DMS53 (cell line): Measurements from ENCODE around the gene FARS2.
"Not testable (repeated sequence)": the region's sequence is repeated elsewhere in the genome, so short reads cannot be mapped to it uniquely, and the experiment has no call there.

Experiments used
- DNase-seq: peaks from one replicate; lab custom pipeline; 2025; lab: John Stamatoyannopoulos, UW

The FARS2 gene

DNA sequence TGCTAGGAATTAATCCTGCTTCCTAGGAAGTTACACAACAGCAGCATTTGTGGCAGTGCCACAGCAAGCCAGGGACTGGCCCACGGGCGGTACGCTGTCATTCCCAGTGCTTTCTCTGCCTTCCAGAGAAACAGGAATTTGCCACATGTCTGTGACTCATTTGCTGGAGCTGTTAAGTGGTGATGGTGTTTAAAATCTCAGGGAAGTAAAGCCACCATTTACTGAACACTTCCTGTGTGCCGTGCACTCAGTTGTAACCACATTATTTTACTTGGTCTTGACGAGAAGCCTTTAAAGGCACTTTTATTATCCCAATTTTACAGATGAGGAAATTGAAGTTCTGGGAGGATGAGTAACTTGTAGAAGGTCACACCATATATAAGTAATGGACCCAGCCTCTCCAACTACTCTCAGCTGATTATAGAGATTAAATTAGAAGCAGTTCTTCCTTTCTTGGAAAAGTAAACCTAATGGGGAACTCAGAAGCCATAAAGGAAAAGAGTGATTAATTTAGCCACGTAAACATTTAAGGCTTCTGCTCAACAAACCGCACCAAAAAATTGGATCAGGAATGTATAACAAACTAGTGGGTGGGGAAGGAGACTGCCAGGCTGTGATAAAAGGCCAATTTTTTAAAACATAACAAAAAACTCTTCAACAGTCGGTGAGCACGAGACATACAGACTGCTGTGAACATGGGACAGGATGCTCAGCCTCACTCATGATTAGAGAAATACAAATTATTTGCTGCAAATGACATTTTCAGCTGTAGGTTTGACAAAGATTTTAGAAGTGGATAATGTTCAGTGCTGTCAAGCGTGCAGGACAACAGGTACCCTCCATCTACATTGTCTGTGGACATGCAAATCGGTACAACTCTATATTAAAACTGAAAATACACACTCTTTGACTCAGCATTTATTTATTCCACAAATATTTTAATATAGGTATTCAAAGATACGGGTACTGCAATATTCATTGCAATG is 434.2 kb downstream of the FARS2 start:
- no peak for DNase-seq

DNA sequence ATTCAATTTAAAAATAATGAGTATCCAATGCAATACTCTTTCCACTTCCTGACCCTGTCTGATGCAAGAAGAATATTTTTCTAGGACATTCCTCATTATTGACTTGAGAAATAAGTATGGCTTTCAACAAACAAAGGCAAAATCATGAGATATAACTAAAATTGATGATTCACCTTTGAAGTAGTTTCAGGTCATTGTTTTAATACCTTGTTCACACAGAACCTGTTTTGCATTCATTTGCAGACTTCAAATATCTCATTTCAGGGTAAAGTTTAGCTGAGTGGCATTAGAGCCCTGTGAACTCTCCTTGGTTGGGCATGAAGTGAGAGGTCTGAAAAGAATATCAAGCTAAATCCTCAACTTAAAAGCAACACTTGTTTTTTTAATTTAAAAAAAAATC is 436.2 kb downstream of the FARS2 start:
- no peak for DNase-seq

DNA sequence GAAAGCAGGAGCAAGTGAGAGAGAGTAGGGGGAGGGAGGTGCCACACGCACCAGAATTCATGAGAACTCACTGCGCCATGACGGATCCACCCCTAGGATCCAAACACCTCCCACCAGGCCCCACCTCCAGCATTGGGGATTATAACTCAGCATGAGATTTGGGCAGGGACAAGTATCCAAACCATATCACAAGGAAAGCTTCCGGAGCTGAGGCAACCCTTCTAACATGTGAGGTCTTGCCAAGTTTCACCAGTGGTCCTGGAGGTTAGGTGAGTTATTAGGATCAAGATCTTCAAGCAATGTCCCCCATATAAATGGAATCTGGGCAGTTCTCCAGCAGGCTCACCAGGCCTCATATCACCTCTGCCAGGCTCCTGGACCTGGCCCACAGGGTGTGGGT is 437.0 kb downstream of the FARS2 start:
- no peak for DNase-seq

DNA sequence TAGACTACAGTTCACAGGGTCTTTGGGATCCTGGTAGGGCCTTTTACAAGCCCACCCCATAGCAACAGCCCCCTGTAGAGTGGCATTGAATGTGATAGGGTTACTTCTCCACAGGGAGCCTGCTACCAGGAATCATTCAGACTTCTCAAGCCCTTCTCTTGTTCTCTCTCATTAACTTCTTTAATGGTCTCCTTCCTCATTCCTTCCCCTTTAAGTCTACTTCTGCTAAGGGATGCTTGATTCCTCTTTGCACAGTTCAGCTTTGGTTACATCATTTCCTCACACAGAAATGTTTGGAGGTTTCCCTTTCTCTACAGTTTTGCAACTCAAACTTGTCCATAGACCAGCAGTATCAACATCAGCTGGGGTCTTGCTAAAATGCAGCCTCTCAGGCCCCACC is 437.8 kb downstream of the FARS2 start:
- not testable (repeated sequence) for DNase-seq

DNA sequence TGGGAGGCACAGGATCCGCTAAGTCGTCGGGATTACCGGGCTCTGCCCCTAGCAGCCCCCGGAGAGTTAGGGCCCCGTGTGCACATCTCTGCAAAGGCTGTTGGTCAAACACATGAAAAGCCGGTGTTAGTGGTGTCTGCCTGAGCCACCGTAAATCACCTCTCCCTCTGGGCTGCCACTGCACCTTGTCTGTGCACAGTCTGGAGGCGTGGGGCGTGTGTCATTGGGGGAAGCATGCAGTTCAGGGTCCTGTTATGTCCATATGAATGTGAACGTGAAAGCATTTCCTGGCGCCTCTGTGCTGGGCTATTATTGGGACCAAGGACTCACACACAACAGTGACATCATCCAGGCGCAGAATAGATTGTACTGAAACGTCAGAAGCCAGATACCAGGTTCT is 439.9 kb downstream of the FARS2 start:
- DNase-seq = no peak

DNA sequence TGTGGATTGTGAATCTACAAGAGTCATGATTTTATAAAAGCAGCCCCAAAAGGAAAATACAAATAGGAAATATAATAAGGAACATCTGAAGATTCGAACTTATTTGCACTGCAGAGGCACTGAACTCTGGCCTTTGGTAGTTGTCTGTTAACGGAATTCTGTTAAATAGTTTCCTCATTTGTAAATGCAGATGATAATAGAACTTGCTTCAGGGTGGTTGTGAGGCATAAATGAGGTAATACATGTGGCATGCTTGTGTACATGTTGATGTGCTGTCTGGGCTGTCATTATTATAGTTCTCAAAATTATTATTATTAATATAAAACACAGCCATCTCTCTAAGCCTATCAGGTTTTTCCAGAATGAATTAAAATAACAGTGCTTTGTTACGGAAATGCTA is 443.4 kb downstream of the FARS2 start:
- DNase-seq = no peak

DNA sequence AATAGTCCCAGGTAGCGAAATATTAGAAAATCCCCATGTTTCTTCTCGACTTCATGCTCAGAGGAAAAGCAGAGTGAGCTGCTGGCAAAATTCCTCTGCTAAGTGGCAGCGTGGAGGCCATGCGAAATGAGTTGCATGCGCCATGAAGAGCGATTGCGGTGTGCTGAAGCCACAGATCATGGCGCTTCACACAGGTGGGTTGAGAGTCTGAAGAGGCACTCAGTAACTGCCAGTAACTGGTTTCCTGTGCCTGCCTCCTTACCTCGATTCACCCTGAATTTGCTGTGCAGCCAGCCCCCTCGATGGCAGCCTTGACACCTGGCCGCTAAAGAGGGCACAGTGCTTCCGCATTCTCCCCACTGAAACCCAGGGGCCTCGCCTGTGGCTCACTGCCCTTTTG is 443.9 kb downstream of the FARS2 start:
- no peak for DNase-seq

DNA sequence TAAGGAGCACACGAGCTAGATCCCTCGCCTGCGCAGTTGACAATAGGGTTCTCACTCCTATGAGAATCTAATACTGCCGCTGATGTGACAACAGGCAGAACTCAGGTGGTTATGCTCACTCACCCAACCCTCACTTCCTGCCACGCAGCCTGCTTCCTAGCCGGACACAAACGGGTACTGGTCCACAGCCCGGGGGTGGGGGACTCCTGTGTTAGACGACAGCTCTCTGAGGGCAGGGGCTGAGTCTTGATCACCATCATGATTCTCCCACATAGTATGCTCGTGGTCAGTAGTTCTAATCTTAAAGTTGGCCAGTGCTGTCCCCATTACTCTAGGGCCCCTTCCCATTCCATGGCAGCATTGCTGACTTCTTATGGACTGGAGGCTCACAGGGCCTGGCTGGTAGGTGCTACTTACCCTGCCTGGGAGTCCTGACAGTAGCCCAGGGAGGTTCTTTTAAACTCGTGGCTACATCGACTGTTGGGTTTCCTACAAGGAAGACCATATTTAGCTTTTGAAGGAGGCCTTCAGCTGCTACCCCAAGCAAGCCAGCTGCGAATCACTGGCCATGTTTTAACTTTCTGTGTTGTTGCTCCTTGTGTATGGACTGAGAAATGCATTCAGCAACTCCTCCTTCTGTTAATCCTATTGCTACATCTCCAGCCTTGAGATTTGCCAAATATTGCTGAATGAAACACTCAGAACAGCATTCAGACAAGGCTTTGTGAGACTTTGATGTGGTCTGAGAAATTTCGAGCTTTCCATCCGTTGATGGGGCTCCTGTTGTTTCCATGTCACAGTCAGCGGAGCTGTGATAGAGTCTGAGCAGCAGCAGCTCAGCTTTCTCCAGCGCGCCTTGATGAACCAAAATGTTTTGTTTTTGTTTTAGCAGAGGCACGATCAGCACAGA is 445.1 kb downstream of the FARS2 start:
- DNase-seq = no peak

DNA sequence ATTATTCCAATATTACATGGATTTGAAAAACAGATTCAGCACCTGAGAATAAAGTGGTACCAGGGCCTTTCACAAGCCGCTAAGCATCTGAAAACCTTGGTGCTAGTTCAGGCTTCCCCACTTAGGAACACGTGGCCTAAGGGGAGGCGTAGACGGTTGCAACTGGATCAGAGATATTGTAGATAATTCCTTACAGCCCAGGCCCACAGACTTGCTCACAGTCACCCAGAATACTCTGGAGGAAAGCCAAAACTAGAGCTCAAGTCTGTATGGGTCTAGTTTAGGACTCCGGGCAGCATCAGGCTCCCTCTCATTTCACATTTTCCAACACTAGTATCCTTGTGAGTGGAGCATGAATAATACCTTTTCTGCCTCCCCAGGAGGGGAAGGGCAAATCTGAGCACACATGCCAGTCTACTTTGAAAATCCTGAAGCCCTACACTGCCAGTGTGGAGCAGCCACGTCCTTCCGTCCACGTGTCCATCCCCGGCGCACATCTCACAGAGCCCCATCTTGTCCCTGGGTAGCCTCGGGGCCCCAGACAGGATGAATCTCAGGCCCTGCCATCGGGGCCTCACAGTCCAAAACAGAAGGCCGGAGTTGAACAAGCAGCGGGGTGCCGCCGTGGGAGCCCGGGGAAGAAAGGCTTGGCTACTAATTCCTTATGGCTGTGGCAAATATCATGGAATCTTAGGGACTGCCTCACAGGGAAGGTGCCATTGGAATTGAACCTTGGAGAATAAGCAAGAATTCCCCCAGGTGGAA is 446.1 kb downstream of the FARS2 start:
- no peak for DNase-seq

DNA sequence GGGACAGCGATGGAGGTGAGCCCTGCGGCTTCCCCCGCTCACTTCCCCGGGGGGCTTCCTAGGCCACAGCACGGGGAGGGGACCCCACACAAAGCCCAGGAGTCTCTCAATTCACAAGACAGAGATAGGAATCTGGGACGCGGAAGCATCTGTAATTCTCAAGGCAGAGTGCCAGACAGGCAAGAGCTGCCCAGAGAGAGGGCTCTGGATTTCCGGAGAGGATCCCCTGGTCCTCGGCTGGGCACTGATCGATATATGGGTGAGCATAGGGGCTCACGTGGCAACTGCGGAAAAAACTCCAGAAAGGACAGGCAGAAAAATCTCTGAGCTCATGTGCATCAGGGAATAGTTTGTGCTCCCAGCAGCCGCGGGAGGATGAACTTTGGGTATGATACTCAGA is 449.2 kb downstream of the FARS2 start:
- no peak for DNase-seq

DNA sequence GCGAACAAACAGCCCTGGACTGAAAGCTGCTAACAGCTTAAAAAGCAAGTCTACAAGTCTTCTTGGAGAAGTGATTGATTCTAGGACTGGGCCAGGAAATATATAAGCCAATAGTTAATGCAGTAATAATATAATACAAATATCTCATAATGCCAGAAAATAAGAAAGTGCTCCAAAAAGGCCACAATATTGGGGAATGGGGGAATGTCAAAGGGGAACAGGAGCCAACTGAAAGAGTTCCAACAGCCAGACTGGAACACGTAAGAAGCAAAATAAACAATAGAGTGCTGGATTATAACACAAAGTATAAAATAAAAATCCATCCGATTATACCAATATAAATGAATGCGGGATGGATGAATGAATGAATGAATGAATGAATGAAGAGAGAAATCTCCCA is 449.6 kb downstream of the FARS2 start:
- DNase-seq = no peak

DNA sequence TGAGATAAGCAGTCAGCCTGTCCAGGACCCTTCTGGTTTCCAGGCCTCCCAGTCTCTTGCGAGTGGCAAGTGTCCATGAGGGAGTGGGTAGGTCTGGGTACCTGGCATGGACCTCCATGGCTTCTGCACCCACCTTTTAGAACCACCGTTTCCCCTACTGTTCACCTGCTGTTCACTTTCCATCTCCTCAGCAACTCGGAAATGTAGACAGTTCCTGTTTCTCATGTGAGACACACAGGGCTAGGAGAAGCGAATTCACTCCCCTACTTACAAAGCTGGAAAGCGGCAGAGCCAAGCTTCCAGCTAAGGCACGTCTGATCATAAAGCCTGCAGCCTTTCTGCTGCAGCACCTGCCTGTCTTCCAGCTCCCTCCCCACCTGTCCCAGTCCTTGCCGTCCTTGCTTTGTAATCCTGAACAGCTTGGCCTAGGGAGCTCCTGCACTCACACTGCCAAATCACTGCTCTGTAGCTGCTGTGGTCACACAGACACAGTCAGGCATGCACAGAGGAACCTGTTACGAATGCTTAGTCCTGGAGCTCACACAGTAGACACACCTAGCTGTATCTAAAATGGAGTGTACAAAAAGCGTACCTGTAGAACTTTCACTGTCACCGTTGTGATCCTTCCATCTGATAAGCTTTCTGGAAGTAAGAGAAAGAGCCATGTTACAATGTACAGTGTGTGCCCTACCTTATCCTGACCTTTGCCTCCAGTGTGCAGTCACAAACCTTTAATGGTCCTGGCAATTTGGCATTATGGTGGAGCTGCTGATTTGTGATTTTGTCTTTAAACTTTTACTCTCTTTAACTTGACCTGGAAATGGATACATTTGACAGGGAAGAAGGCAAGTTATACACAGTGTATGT is 451.3 kb downstream of the FARS2 start:
- no peak for DNase-seq

DNA sequence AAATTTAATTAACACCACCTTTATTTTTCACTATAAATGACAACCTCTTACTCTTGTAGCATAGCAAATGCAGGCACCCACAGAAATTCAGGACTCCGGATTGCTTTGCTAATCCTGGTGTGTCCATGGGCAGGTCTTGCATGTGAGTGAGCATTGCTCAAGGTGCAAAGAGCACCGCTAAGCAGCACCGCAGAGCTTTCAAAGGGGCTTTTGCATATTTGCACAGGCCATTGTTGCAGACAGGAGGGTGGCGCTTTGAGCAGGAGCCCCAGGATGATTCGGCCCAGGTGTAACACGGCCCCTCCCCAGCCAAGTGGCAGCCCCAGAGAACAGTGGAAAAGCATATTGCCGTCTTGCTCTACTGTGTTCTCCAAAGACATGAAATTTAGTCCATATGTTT is 452.2 kb downstream of the FARS2 start:
- DNase-seq = no peak

DNA sequence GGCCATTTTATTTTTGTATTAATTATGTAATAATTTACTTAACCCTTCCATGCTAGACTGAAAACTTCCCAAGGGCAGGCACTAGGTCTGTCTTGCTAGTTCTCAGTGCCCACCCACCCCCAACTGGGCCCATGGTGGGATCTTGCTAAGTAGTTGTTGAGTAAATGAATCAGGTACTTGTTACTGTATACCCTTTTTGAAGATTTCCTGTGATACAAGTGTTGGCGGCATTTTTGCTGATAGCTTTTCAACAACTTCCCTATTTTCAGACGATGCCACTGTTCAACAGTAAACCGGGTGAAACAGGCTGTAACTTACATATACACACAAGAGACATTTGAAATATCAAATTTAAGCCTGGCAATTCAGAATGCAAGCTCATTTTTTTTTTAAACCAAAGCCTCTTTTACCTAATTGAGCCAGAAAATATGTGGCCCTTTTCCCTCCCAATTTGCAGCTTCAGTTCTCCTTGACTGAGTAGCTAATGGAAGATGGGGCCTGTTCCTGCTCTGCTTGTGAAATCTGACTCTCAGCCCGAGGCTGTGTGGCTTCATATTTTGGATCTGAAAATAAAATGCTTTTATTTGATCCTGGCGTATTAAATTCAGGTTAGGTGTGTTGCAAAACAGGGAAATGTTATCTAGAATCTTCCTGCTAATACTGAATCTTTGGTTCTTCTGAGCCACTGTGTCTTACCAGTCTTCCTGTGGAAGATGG is 457.1 kb downstream of the FARS2 start:
- DNase-seq = no peak

DNA sequence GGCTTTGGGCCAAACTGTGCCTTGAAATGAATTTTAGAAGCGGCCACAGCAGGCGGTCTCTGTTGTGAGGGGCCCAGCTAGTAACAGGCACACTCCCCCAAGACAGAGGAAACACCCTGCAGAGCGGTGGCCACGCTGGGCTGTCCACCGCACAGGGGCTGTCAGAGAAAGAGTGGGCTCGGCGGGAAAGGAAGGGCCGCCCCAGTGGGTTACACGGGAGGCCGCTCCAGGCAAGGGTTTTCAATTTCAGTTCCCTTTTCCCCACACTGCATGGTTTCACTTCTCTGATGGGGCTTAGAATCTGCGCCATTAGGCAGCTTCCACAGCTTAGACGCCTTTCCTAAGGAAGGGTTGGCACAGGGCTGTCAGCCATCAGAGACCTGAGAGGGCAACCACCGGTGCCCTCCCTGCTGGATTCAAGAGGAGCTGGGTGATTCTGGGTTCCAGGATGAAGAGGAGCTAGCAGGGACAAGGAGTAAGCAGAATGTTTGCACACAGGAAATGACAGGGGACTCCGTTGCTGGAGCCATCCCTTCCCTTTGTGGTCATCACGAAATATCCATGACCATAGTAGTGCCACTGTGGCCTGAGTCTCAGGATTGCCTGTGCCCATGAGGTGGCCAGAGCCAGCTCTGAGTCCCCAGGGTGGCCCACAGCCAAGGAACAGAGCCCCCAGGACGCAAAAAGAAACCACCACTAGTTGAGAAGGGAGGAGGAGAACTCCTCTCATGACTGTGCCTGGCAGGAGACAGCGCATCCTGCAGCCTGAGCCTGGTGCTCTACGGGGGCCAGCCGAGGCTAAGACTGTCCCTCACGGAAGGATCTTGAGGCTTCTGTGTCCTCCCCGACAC is 462.8 kb downstream of the FARS2 start:
- DNase-seq = no peak

DNA sequence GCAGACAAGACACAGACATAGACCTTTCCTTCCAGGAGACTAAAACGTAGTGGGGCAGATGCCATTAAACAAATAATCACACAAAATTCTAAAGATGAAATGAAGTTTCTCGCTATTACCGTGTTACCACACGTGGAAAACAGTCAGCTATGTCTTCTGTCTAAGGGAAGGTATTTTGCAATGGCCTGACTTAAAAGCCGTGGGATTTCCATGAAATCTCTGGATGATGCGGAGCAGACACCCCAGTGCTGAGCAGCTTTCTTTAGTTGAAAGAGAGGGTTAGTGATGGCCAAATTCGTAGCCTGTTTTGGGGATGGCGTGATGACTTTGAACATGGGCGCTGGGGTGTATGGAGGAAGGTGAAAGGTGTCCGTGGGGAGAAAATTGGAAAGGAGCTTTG is 463.6 kb downstream of the FARS2 start:
- DNase-seq = no peak

DNA sequence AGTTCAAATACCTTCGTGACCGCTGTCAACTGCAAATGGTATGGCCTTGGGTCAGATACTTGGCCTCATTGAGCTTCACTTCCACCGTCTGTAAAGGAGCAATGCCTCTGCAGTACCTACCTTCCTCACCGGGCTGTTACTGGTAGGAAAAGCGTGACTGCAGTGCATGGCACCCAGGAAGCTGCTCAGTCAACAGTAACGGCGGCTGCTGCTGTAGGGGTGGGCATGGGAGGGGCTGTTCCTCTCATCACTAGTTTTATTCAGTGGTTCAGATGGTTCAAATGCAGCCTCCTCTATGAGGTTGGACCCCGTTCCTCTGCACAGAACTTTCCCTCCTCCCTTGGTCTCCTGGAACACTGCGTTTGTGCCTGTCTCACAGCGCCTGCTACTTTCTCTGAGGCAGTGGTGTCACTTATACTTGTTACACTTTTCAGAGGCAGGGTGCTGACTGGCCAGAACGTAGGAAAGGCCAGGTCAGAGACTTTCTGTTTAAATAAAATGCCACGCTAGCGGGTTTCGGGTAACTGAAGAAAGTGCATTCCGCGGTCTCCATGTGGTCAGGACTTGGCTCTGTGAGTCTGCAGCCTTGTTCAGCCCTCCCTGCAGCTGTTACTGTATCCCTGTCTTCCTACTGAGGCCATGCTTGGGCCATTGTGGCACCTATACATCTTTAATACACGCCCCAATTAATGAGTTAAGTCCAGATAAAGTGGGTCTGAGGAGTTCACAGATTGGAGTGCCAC is 465.8 kb downstream of the FARS2 start:
- no peak for DNase-seq

DNA sequence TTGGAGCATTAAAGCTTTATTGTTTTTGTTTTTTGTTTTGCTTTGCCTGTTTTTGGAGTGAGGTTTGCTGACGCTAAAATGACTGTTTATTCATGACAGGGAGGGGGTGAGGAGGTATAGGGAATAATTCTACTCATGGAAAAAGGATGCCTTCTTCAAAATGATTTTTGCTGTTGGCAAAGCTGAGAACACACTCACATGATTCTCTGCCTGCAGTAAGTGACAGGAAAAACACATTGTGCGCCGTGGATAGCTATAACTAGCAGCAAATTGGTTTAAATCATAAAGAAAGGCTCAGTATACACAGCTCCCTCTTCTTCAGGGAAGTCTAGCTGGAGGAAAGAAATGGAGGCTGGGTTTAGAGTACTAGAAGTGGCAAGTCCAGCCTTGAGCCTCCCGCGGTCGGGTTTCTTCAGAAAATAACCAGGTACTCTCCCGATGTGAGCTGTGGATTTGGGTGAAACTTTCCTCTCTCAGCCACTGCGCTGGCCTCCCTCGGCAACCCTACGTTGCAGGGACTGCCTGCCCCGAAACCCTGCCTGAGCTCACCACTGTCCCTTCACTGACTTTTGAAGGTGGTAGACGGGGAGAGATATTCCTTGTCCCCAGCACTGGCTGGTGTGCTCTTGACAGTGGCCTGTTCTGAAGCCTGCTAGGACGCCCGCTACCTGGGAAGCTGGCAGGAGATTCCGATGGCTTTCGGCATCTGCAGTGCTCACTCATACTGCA is 467.2 kb downstream of the FARS2 start:
- DNase-seq = no peak
